GM10266 (cell line): ENCODE data around the gene PCNX3.

Experiments
- DNase-seq: peaks from one replicate; pipeline ENCODE4 v3.0.0; 2012; ENCODE audit errors: extremely low spot score
- TF ChIP-seq, protein P1 (sequence below): IDR thresholded peaks from 2 replicates; pipeline ENCODE4 v1.5.1; 2012; ENCODE audit warnings: mild to moderate bottlenecking, low read depth; ENCODE audit not compliant: control insufficient read depth, insufficient read depth; ENCODE audit errors: missing control alignments

Gene PCNX3

DNA sequence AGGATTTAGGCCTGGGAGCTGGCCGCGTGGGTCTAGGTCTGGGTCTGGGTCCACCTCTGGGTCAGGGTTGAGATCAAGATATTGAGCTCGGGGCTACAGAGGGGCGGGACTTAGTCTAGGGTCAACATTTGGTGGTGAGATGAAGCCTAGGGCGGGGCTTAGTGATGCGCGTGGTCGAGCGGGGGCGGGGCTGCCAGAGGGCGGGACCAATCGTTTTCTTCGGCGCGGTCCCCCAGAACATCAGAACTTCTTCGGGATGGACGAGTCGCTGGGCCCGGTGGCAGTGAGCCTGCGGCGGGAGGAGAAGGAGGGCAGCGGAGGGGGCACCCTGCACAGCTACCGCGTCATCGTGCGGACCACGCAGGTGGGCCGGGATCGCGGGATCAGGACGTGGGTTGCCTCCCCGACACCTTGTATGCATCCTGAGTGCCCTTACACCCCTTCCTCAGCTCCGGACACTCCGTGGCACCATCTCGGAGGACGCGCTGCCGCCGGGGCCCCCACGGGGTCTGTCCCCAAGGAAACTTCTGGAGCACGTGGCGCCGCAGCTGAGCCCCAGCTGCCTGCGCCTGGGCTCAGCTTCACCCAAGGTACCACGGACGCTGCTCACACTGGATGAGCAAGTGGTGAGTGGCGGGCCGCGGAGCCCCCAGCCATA is 26.6 kb downstream of the PCNX3 start:
- TF ChIP-seq, protein P1, sequence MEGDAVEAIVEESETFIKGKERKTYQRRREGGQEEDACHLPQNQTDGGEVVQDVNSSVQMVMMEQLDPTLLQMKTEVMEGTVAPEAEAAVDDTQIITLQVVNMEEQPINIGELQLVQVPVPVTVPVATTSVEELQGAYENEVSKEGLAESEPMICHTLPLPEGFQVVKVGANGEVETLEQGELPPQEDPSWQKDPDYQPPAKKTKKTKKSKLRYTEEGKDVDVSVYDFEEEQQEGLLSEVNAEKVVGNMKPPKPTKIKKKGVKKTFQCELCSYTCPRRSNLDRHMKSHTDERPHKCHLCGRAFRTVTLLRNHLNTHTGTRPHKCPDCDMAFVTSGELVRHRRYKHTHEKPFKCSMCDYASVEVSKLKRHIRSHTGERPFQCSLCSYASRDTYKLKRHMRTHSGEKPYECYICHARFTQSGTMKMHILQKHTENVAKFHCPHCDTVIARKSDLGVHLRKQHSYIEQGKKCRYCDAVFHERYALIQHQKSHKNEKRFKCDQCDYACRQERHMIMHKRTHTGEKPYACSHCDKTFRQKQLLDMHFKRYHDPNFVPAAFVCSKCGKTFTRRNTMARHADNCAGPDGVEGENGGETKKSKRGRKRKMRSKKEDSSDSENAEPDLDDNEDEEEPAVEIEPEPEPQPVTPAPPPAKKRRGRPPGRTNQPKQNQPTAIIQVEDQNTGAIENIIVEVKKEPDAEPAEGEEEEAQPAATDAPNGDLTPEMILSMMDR = no peak
- no peak for DNase-seq

GRCh38 chr11:65643971-65644370 is 28.4 kb downstream of the PCNX3 start:
- DNase-seq = no peak
- TF ChIP-seq, protein P1 = no peak

DNA sequence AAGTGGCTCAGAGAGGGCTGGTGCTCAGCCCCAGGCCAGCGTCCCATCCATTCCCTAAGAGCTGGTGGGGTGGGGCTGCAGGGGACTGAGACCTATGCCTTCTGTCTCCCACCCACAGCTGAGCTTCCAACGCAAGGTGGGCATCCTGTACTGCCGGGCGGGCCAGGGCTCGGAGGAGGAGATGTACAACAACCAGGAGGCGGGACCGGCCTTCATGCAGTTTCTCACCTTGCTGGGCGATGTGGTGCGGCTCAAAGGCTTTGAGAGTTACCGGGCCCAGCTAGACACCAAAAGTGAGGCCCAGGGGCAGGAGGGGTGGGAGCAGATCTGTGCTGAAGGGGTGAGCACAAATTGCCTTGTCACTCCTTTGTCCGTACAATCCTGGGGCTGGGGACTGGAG is 29.3 kb downstream of the PCNX3 start:
- TF ChIP-seq, protein P1 = no peak

DNA sequence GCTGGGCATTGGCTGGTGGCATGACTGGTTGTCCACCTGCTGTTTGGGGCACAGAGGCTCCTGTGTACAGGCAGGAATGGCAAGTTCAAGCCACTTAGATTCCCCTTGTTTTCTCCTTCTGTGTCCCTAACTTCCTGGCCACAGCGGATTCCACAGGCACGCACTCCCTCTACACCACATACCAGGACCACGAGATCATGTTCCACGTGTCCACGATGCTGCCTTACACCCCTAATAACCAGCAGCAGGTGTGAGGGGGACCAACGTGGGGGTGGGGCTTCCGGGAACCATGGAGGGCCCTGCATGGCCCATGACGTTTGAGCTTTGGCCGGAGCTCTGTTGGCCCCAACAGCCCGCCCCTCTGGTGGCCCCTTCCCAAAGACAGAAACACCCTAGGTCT is 30.1 kb downstream of the PCNX3 start:
- DNase-seq = no peak
- TF ChIP-seq, protein P1 = no peak

More for the DNA sequence above, 29.3 kb downstream of the PCNX3 start:
- no peak for DNase-seq

- TF ChIP-seq, protein P1 = no peak
- no peak for DNase-seq
These were observed 30.8 kb downstream of the PCNX3 start for GRCh38 chr11:65646288-65646957.

- DNase-seq = no peak
These were observed 31.6 kb downstream of the PCNX3 start for GRCh38 chr11:65646958-65647701.

More at GRCh38 chr11:65646958-65647701, 31.6 kb downstream of the PCNX3 start:
- TF ChIP-seq, protein P1 = no peak
